ENCODE results near the gene RNF213.
A peak's percentile ranks its signal among the peaks of the same experiment; 100 is the strongest.
"Not testable (repeated sequence)": the region's sequence is repeated elsewhere in the genome, so short reads cannot be mapped to it uniquely, and the experiment has no call there.

Gene RNF213

DNA sequence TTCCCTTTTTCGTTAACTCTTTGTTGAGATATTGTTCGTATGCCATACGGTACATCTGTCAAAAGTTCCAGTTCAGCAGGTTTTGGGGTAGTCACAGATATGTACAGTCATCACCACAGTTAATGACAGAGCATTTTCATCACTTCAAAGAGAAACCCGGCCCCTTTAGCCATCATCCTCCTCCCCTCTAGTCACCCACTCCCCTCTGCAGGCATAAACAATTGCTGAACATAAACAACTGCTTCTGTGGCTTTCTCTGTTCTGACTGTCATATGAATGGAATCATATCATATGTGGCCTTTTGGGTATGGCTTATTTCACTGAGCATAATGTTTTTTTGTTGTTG lies 59.3 kb downstream of the RNF213 start:
- POLR2A ChIA-PET (ENCODE audit: low non-redundant PET), result no interaction called here
- CTCF ChIA-PET, result interaction anchor here (0.6 kb wide), 1 partner anchor 26 kb away, joined by 3 read pairs; no protein-coding TSS in a partner anchor
- no peak overlapping the region for H3K27ac ChIP-seq
- no peak for DNase-seq (ENCODE audit: low spot score)
- TF ChIP-seq, protein P1, sequence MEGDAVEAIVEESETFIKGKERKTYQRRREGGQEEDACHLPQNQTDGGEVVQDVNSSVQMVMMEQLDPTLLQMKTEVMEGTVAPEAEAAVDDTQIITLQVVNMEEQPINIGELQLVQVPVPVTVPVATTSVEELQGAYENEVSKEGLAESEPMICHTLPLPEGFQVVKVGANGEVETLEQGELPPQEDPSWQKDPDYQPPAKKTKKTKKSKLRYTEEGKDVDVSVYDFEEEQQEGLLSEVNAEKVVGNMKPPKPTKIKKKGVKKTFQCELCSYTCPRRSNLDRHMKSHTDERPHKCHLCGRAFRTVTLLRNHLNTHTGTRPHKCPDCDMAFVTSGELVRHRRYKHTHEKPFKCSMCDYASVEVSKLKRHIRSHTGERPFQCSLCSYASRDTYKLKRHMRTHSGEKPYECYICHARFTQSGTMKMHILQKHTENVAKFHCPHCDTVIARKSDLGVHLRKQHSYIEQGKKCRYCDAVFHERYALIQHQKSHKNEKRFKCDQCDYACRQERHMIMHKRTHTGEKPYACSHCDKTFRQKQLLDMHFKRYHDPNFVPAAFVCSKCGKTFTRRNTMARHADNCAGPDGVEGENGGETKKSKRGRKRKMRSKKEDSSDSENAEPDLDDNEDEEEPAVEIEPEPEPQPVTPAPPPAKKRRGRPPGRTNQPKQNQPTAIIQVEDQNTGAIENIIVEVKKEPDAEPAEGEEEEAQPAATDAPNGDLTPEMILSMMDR (conservative IDR thresholded peaks at IDR 0.05; ENCODE audit: low read depth), result no peak

DNA sequence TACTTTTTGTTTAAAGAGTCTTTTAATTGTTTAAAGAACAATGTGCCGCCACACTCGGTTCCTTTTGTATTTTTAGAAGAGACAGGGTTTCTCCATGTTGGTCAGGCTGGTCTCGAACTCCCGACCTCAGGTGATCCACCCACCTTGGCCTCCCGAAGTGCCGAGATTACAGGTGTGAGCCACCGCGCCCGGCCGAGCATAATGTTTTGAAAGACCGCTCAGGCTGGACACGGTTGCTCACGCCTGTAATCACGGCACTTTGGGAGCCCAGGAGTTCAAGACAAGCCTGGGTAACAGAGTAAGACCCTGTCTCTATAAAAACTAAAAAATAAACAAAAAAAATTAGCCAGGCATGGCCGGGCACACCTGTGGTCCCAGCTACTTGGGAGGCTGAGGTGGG lies 59.8 kb downstream of the RNF213 start:
- DNase-seq (ENCODE audit: low spot score), result no peak
- peak overlapping the region; percentile 9; the same call in 1 of the 2 replicates for H3K27ac ChIP-seq
- TF ChIP-seq, protein P1 (conservative IDR thresholded peaks at IDR 0.05; ENCODE audit: low read depth), result no peak
- ChIA-PET CTCF (no interaction called here), POLR2A (ENCODE audit: low non-redundant PET) (no interaction called here)

DNA sequence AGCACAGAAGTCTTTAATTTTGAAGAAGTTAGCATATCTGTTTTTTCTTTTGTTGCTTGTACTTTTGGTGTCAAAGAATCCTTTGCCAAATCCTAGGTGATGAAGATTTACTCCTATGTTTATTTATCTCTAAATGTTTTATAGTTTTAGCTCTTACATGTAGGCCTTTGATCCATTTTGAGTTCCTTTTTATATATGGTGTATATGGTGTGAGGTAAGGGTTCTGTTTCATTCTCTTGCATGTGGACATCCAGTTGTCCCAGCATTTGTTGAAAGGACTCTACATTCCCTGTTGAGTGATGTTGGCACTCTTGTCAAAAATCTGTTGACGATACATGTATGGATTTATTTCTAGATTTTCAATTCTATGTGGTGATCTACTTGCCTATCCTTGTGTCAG lies 62.2 kb downstream of the RNF213 start:
- ChIA-PET CTCF (interaction anchor here (0.6 to 1.2 kb wide), 3 partner anchors 15 to 78 kb away, joined by 3 to 4 read pairs (median 4); no protein-coding TSS in a partner anchor), POLR2A (ENCODE audit: low non-redundant PET) (no interaction called here)
- TF ChIP-seq, protein P1 (conservative IDR thresholded peaks at IDR 0.05; ENCODE audit: low read depth), result no peak
- no peak for DNase-seq (ENCODE audit: low spot score)
- no peak overlapping the region for H3K27ac ChIP-seq

DNA sequence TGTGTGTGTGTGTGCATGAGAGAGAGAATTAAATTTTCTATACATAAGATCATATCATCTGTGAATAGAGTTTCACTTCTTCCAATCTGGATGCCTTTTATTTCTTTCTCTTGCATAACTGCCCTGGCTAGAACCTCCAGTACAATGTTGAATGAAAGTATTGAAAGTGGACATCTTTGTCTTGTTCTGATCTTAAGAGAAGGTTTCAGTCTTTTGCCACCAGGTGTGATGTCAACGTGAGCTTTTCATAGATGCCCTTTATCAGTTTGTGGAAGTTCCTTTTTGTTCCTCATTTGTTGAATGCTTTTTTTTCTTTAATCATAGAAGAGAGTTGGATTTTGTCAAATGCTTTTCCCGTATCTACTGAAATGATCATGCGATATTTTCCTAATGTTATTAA lies 63.3 kb downstream of the RNF213 start:
- ChIA-PET CTCF (interaction anchor here (0.7 kb wide), 1 partner anchor 667 kb away, joined by 3 read pairs; no protein-coding TSS in a partner anchor), POLR2A (ENCODE audit: low non-redundant PET) (no interaction called here)
- TF ChIP-seq, protein P1 (conservative IDR thresholded peaks at IDR 0.05; ENCODE audit: low read depth), result no peak
- DNase-seq (ENCODE audit: low spot score), result no peak
- no peak overlapping the region for H3K27ac ChIP-seq

DNA sequence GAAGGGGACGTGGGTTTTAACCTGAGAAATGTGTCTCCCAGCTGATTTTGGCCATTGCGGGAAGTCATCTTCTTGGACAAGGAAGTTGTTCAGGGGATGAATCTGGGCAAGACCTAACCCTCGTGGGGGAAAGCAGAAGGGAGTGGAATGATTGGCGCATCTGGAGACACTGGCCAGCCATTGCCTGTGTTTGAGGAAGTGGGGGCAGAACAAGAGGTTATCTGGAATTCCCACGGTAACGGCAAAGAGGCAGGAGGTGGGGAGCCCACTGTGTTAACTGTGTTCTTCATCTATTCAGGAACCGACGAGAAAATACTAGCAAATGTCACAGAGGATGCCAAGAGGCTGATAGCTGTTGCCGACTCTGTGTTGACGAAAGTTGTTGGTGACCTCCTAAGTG lies 66.9 kb downstream of the RNF213 start:
- TF ChIP-seq, protein P1 (conservative IDR thresholded peaks at IDR 0.05; ENCODE audit: low read depth), result no peak
- ChIA-PET CTCF (no interaction called here), POLR2A (ENCODE audit: low non-redundant PET) (no interaction called here)
- no peak for DNase-seq (ENCODE audit: low spot score)
- no peak overlapping the region for H3K27ac ChIP-seq

DNA sequence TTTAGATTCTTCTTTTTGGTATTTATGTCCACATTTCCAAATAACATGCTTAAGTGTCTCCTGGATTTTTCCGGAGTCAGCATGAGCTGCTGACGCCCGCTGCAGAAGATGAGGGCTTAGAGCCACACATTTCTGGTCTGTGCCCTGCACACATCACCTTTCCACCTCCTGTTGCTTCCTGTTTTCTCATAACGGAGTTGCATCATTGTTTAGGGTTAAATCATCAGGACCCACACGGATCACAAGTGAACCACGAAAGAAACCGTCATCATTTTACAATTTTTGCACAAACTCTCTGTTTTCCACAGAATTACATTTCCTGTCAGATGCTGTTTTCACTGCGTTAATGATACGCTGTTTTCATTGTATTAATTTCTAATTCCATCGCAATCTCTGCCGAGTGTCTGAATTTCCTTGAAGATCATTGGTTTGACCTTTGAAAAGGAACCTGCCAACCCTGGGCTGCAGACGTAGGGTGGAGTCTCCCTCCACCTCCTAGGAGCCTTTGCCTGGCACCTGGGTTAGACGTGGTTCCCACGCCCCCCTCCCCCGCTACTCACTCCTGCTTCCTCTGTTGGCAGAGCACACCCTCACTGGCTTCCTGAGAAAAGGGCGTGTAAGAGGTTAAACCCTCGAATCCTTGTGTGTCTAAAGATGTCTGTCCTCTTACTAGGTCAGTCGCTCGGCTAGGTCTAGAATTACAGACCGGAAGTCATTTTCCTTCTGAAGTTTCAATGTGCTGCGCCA lies 68.2 kb downstream of the RNF213 start:
- POLR2A ChIA-PET (ENCODE audit: low non-redundant PET), result no interaction called here
- DNase-seq (ENCODE audit: low spot score), result no peak
- TF ChIP-seq, protein P1 (conservative IDR thresholded peaks at IDR 0.05; ENCODE audit: low read depth), result no peak
- H3K27ac ChIP-seq, result no peak overlapping the region
- CTCF ChIA-PET, result no interaction called here

DNA sequence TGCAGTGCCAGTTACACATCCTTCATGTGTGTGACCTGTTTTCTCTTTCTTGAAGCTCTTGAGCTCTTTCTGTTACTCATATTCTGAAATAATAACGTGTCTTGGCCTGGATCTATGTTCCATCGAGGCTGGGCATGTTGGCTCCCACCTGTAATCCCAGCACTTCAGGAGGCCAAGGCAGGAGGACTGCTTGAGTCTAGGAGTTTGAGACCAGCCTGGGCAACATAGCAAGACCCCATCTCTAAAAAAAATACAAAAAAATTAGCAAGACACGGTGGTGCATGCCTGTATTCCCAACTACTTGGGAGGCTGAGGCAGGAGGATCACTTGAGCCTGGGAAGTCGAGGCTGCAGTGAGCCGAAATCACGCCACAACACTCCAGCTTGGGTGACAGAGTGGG lies 68.8 kb downstream of the RNF213 start:
- DNase-seq (ENCODE audit: low spot score); POLR2A ChIA-PET (ENCODE audit: low non-redundant PET); H3K27ac ChIP-seq; CTCF ChIA-PET: not testable (repeated sequence)
